Muscle layer of colon (tissue), 2 donors: ENCODE results near the gene NOTCH1.

Source experiments
- H3K27ac ChIP-seq: one replicate; pipeline ENCODE4 v1.7.0; 2013; ENCODE audit warnings: low read depth, mild to moderate bottlenecking, low read length, moderate library complexity
- H3K27me3 ChIP-seq, 2 donors: one replicate each; pipeline ENCODE4 v1.7.0; 2013; ENCODE audit warnings: low read length in 2 of 2, mild to moderate bottlenecking in 2 of 2; ENCODE audit not compliant: insufficient read depth in 2 of 2, control insufficient read depth in 1 of 2
- H3K36me3 ChIP-seq: one replicate; pipeline ENCODE4 v1.7.0; 2013; ENCODE audit warnings: mild to moderate bottlenecking, low read length; ENCODE audit not compliant: insufficient read depth
- H3K4me1 ChIP-seq: one replicate; pipeline ENCODE4 v1.7.0; 2013; ENCODE audit warnings: mild to moderate bottlenecking, low read length; ENCODE audit not compliant: insufficient read depth
- H3K4me3 ChIP-seq, 2 donors: one replicate each; pipeline ENCODE4 v1.7.0; 2013; ENCODE audit warnings: low read length in 2 of 2, low read depth in 1 of 2, mild to moderate bottlenecking in 1 of 2, moderate library complexity in 1 of 2
- H3K9ac ChIP-seq: one replicate; pipeline ENCODE4 v1.7.0; 2013; ENCODE audit warnings: low read length
- H3K9me3 ChIP-seq: one replicate; pipeline ENCODE4 v1.7.0; 2013; ENCODE audit warnings: mild to moderate bottlenecking, low read length
- donor health status: abdominal sarcoma.
- donor health status: Adenocarcinoma of cecum.

Gene NOTCH1

GRCh38 chr9:136465500-136466154 lies 80.2 kb downstream of the NOTCH1 start:
- H3K36me3 ChIP-seq: peaks cover 86% of the 10 kb centered on the region
- no peaks in the 10 kb centered on the region for H3K9me3 ChIP-seq
- no peaks in the 10 kb centered on the region for H3K4me1 ChIP-seq
- no peak overlapping the region for H3K27ac ChIP-seq
- no peaks in the 10 kb centered on the region for H3K27me3 ChIP-seq
- H3K9ac ChIP-seq: no peak overlapping the region
- H3K4me3 ChIP-seq: no peak overlapping the region

GRCh38 chr9:136464241-136464640 lies 81.6 kb downstream of the NOTCH1 start:
- H3K27ac ChIP-seq: no peak overlapping the region
- no peak overlapping the region for H3K4me3 ChIP-seq

GRCh38 chr9:136463578-136463977 lies 82.3 kb downstream of the NOTCH1 start:
- peaks cover 84% of the 10 kb centered on the region for H3K36me3 ChIP-seq
- no peak overlapping the region for H3K4me3 ChIP-seq
- H3K9ac ChIP-seq: no peak overlapping the region
- H3K9me3 ChIP-seq: no peaks in the 10 kb centered on the region
- no peaks in the 10 kb centered on the region for H3K4me1 ChIP-seq
- no peaks in the 10 kb centered on the region for H3K27me3 ChIP-seq
- H3K27ac ChIP-seq: no peak overlapping the region

More at GRCh38 chr9:136464241-136464640, 81.6 kb downstream of the NOTCH1 start:
- Histone ChIP-seq H3K27me3 (no peaks in the 10 kb centered on the region), H3K4me1 (no peaks in the 10 kb centered on the region), H3K9me3 (no peaks in the 10 kb centered on the region), H3K9ac (no peak overlapping the region), H3K36me3 (peaks cover 82% of the 10 kb centered on the region)

GRCh38 chr9:136462664-136463063 lies 83.2 kb downstream of the NOTCH1 start:
- H3K9me3 ChIP-seq: no peaks in the 10 kb centered on the region
- no peak overlapping the region for H3K4me3 ChIP-seq
- no peaks in the 10 kb centered on the region for H3K27me3 ChIP-seq
- H3K27ac ChIP-seq: no peak overlapping the region
- H3K36me3 ChIP-seq: peaks cover 89% of the 10 kb centered on the region
- H3K9ac ChIP-seq: no peak overlapping the region
- no peaks in the 10 kb centered on the region for H3K4me1 ChIP-seq

- no peak overlapping the region for H3K27ac ChIP-seq
- H3K27me3 ChIP-seq: no peaks in the 10 kb centered on the region
- peaks cover 90% of the 10 kb centered on the region for H3K36me3 ChIP-seq
- no peak overlapping the region for H3K4me3 ChIP-seq
- no peak overlapping the region for H3K9ac ChIP-seq
- H3K9me3 ChIP-seq: no peaks in the 10 kb centered on the region
- H3K4me1 ChIP-seq: no peaks in the 10 kb centered on the region
These were observed 85.0 kb downstream of the NOTCH1 start for GRCh38 chr9:136460772-136461325.

GRCh38 chr9:136459425-136459824 lies 86.4 kb downstream of the NOTCH1 start:
- H3K27ac ChIP-seq: no peak overlapping the region
- no peak overlapping the region for H3K4me3 ChIP-seq
- H3K4me1 ChIP-seq: no peaks in the 10 kb centered on the region
- H3K36me3 ChIP-seq: peaks cover 91% of the 10 kb centered on the region
- H3K9ac ChIP-seq: no peak overlapping the region
- H3K27me3 ChIP-seq: no peaks in the 10 kb centered on the region
- H3K9me3 ChIP-seq: no peaks in the 10 kb centered on the region

GRCh38 chr9:136457326-136457725 lies 88.5 kb downstream of the NOTCH1 start:
- peaks cover 83% of the 10 kb centered on the region for H3K36me3 ChIP-seq

GRCh38 chr9:136456258-136456657 lies 89.6 kb downstream of the NOTCH1 start:
- H3K27ac ChIP-seq: no peak overlapping the region
- H3K4me1 ChIP-seq: no peaks in the 10 kb centered on the region
- H3K36me3 ChIP-seq: peaks cover 83% of the 10 kb centered on the region
- no peak overlapping the region for H3K4me3 ChIP-seq
- no peaks in the 10 kb centered on the region for H3K9me3 ChIP-seq
- H3K27me3 ChIP-seq: no peaks in the 10 kb centered on the region
- H3K9ac ChIP-seq: no peak overlapping the region

More at GRCh38 chr9:136457326-136457725, 88.5 kb downstream of the NOTCH1 start:
- no peaks in the 10 kb centered on the region for H3K4me1 ChIP-seq
- no peak overlapping the region for H3K4me3 ChIP-seq
- H3K9me3 ChIP-seq: no peaks in the 10 kb centered on the region
- H3K27me3 ChIP-seq: no peaks in the 10 kb centered on the region
- no peak overlapping the region for H3K27ac ChIP-seq
- H3K9ac ChIP-seq: no peak overlapping the region

- Histone ChIP-seq H3K4me1 (no peaks in the 10 kb centered on the region), H3K27me3 (no peaks in the 10 kb centered on the region), H3K9me3 (no peaks in the 10 kb centered on the region), H3K4me3 (no peak overlapping the region), H3K9ac (no peak overlapping the region), H3K27ac (no peak overlapping the region), H3K36me3 (peaks cover 84% of the 10 kb centered on the region)
These were observed 90.5 kb downstream of the NOTCH1 start for GRCh38 chr9:136455043-136456002.

GRCh38 chr9:136454026-136454796 lies 91.6 kb downstream of the NOTCH1 start:
- Histone ChIP-seq H3K9me3 (no peaks in the 10 kb centered on the region), H3K27ac (no peak overlapping the region), H3K27me3 (no peaks in the 10 kb centered on the region), H3K9ac (no peak overlapping the region), H3K4me1 (no peaks in the 10 kb centered on the region), H3K4me3 (no peak overlapping the region), H3K36me3 (peaks cover 86% of the 10 kb centered on the region)

- H3K4me3 ChIP-seq: no peak overlapping the region
- H3K9ac ChIP-seq: no peak overlapping the region
- no peaks in the 10 kb centered on the region for H3K9me3 ChIP-seq
- no peaks in the 10 kb centered on the region for H3K4me1 ChIP-seq
- peaks cover 86% of the 10 kb centered on the region for H3K36me3 ChIP-seq
- H3K27ac ChIP-seq: no peak overlapping the region
- no peaks in the 10 kb centered on the region for H3K27me3 ChIP-seq
These were observed 92.5 kb downstream of the NOTCH1 start for GRCh38 chr9:136453326-136453725.
